ENCODE data around the gene IGSF10.
"Not testable (repeated sequence)": the region's sequence is repeated elsewhere in the genome, so short reads cannot be mapped to it uniquely, and the experiment has no call there.

The IGSF10 gene, protein sequence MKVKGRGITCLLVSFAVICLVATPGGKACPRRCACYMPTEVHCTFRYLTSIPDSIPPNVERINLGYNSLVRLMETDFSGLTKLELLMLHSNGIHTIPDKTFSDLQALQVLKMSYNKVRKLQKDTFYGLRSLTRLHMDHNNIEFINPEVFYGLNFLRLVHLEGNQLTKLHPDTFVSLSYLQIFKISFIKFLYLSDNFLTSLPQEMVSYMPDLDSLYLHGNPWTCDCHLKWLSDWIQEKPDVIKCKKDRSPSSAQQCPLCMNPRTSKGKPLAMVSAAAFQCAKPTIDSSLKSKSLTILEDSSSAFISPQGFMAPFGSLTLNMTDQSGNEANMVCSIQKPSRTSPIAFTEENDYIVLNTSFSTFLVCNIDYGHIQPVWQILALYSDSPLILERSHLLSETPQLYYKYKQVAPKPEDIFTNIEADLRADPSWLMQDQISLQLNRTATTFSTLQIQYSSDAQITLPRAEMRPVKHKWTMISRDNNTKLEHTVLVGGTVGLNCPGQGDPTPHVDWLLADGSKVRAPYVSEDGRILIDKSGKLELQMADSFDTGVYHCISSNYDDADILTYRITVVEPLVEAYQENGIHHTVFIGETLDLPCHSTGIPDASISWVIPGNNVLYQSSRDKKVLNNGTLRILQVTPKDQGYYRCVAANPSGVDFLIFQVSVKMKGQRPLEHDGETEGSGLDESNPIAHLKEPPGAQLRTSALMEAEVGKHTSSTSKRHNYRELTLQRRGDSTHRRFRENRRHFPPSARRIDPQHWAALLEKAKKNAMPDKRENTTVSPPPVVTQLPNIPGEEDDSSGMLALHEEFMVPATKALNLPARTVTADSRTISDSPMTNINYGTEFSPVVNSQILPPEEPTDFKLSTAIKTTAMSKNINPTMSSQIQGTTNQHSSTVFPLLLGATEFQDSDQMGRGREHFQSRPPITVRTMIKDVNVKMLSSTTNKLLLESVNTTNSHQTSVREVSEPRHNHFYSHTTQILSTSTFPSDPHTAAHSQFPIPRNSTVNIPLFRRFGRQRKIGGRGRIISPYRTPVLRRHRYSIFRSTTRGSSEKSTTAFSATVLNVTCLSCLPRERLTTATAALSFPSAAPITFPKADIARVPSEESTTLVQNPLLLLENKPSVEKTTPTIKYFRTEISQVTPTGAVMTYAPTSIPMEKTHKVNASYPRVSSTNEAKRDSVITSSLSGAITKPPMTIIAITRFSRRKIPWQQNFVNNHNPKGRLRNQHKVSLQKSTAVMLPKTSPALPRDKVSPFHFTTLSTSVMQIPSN (N-terminal part only)

GRCh38 chr3:151460774-151461450 lies at the start of gene IGSF10:
Gene IGSF10 (minus strand): TSS chr3:151461061. CDS start chr3:151458709, 2,352 bp downstream.
- DNase-seq (ENCODE audit: low spot score), result peak; percentile 65

- DNase-seq (ENCODE audit: low spot score), result not testable (repeated sequence)
Measured at GRCh38 chr3:151509468-151510135, 48.7 kb upstream of the IGSF10 start.

DNA sequence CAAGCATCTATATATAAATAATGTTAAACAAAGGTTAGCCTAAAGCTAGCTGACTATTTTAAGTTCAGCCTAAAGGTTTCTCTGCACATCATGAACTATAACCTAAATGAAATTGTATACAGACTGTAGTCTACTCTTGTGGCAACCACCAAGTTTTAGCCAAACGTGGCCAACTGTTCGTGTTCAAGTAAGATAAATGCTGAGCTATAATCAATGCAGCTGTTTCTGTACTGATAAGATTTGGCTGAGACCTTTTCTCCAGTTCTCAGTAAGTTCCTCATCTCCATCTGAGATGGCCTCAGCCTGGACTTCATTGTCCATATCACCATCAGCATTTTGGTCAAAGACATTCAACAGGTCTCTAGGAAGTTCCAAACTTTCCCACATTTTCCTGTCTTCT lies 43.7 kb upstream of the IGSF10 start:
- no peak for DNase-seq (ENCODE audit: low spot score)

DNA sequence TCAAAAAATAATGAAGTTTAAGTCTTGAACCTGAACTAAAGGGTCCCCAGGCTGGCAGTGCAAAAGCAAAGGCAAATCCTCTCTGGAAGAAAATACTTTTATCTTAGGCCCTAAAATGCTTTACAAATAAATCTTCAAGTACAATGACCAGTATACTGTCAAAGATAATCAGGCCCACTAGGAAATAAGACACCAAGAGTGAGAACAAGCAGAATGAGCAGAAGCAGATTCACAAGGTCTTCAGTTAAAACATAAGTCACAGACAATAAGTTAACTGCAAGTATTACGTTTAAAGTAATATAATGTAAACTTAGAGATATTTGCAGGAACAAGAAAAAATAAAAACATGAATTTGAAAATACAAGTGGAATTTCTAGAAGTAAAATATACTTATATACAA lies 42.2 kb upstream of the IGSF10 start:
- DNase-seq (ENCODE audit: low spot score), result no peak

DNA sequence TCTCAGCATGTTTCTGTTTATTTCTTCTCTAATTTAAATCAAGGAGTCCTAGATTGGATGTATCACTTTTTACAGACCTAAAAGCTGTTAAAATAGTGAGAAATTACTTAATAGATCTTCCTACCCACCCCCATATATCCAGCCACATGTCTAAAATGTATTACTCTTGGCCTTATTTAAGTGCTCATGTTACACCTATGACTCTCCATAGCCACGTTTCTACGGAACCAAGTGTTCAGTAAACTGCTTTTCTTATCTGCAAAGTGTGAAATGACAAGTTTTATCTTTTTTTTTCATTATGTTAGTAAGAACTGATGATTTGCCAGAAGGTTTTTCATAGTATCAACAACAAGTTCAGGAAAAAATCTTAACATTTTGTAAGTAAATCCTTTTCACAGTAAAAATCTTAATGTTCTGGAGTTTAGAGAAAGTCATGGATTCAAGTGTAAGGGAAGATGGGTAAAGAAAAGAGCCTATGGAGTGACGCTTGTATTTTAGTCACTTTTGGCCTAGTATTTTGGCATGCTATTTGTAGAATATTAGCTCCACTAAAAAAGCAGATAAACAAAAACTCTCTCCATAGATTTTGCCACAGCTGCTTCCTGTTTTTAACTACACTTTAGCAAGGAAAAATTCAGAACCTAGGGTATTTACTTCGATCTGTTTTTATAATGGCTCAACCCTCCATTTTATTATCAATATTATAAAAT lies 41.2 kb upstream of the IGSF10 start:
- DNase-seq (ENCODE audit: low spot score), result no peak

DNA sequence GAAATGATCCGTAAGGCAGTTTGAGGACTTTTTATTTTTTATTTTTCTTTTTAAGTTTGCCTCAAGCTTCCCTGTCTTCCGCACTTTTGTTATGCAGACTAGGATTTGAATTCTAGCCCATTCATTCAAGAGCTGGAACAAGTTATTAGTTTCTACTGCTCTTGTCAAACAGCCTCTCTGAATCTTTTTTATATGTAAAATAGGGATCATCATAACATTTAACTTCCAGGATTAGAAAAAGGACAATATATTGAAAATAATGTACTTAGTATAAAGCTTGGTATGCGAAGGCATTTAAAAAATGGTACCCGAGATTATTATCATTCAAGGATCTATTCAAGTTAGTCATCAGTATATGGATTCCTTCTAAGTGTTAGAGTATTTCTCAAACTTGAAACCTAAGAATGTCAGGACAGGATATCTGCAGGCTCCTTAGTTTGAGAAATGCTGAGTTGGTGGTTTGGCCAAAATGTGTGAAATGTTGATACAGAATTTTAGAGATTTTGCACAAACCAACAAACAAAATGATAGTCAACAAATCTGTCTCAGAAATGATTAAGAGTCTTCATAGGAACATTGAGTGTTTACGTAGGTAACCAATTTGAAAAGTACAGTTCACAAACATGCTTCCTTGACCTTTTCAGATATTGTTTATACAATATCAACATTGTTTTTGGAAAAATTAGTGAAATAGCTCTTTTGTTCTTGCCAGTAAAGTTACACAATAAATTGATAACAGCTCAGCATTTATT lies 40.5 kb upstream of the IGSF10 start:
- no peak for DNase-seq (ENCODE audit: low spot score)

DNA sequence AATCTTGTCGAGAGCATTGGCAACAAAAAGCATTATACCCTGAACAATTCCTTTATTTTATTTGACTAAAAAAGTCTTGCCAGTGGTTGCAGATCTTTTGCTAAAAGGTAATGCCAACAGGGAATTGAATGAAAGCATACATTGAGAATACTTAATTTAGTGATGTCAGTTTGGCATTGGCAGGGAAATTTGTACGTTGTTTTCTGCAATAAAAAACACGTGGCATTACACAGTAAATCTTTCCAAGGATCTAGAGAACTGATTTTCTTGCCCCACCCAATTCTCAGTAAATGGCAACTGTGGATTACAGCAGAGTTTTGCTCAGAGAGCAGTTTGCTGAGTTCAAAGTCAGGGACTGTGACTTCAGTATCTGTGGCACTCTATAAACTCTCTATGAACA lies 38.3 kb upstream of the IGSF10 start:
- no peak for DNase-seq (ENCODE audit: low spot score)

- DNase-seq (ENCODE audit: low spot score), result no peak
Measured at GRCh38 chr3:151491525-151491924, 30.7 kb upstream of the IGSF10 start.

DNA sequence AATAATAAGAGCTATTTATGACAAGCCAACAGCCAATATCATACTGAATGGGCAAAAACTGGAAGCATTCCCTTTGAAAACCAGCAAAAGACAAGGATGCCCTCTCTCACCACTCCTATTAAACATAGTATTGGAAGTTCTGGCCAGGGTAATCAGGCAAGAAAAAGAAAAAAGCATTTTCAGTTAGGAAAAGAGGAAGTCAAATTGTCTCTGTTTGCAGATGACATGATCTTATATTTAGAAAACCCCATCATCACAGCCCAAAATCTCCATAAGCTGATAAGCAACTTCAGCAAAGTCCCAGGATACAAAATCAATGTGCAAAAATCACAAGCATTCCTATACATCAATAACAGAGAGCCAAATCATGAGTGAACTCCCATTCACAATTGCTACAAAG lies 27.0 kb upstream of the IGSF10 start:
- DNase-seq (ENCODE audit: low spot score), result not testable (repeated sequence)

DNA sequence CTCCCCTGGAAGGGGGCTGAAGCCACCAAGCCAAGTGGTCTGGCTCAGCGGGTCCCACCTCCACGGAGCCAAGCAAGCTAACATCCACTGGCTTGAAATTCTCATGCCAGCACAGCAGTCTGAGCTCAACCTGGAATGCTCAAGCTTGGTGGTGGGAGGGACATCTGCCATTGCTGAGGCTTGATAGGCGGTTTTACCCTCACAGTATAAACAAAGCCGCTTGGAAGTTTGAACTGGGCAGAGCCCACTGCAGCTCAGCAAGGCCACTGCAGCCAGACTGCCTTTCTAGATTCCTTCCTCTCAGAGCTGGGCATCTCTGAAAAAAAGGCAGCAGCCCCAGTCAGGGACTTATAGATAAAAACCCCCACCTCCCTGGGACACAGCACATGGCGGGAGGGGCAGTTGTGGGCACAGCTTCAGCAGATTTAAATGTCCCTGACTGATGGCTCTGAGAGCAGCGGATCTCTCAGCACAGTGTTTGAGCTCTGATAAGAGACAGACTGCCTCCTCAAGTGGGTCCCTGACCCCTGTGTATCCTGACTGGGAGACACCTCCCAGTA lies 23.2 kb upstream of the IGSF10 start:
- no peak for DNase-seq (ENCODE audit: low spot score)

DNA sequence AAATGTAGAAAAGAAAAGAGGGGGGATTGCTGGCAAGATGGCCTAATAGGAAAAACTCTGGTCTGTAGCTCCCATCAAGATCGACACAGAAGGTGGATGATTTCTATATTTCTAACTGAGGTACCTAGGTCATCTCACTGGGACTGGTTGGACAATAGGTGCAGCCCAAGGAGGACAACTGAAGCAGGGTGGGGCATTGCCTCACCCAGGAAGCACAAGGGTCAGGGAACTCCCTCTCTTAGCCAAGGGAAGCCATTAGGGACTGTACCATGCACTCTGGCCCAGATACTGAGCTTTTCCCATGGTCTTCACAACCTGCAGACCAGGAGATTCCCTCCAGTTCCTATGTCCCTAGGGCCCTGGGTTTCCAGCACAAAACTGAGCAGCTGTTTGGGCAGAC lies 22.6 kb upstream of the IGSF10 start:
- DNase-seq (ENCODE audit: low spot score), result no peak

GRCh38 chr3:151480492-151480891 lies 19.6 kb upstream of the IGSF10 start:
- DNase-seq (ENCODE audit: low spot score), result no peak

DNA sequence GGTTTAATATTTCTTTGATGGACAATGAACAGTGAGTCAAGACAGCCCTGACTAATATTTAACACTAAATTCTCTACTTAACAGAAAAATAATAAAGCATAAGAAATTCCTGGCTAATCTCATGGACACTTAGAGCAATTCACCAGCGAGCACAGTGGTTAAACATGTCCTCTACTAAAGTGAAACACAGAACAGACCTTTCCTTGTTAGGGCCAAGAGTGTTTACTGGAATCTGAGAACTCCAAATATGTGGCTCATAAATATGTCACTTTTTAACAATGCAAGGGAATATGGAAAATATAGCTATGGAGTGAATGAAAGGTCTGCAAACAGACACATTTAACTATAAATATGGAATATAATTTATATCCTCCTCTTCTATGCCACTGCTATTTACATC lies 18.6 kb upstream of the IGSF10 start:
- DNase-seq (ENCODE audit: low spot score), result no peak

- DNase-seq (ENCODE audit: low spot score), result peak; percentile 42
Measured at GRCh38 chr3:151478335-151478697, 17.5 kb upstream of the IGSF10 start.

DNA sequence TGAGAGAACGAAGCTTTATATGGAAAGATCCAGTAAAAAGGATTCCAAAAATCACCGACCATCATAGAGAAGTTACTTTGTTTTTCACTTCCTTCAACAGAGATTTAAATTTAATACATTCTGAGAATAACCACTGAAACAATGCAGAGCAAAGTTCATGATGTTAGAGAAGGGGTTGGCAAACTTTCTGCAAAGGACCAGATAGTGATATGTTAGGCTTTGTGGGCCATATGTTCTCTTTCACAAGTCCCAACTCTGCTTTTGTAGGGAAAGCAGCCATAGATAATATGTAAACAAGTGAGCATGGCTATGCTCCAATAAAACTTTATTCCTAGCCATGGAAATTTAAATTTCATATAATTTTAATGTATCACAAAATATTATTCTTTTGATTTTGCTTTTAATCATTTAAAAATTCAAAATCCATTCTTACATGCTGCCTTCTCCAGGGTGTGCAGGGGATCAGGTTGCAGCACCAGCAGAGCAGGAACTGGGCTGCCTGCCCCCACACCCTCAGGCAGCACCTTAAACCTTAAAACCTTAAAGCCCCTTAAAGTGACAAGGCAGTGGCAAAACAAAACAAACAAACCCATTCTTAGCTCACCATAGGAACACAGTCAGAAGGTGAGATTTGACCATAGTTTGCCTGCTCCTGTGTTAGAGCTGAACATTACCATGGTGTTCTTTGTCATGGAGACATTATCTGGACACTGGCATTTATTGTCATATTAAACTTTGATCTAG lies 16.9 kb upstream of the IGSF10 start:
- no peak for DNase-seq (ENCODE audit: low spot score)

GRCh38 chr3:151476344-151477018 lies 15.6 kb upstream of the IGSF10 start:
- no peak for DNase-seq (ENCODE audit: low spot score)

GRCh38 chr3:151468284-151468917 lies 7.5 kb upstream of the IGSF10 start:
- peak; percentile 75 for DNase-seq (ENCODE audit: low spot score)

DNA sequence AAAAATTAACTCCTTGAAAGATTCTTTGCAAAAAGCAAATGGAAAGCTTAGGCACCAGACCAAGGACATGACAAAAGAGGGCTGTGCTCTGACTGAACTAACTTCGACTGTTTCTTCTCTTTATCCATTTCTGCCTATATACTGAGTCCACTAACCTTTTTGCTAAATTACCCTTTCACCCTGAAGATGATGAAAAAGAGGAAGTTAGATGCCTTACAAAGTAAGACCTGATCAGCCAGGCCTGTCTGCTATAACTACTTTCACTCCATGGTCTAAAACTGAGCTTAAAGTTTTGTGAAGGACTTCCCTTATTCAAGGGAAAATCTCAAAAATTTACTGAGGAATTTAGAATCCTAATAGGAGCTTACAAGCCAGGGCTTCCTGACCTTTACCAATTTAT lies 6.2 kb upstream of the IGSF10 start:
- DNase-seq (ENCODE audit: low spot score), result no peak

All from GM03348 (cell line).